ENCODE data around the gene SLC22A9. TPM values are rescaled to one million over a fixed set of nuclear protein-coding genes. Genes with fewer than 3 reads are reported as not detected.

The SLC22A9 gene
- total RNA-seq, 1 experiment from 2014 or later, result not detected

DNA sequence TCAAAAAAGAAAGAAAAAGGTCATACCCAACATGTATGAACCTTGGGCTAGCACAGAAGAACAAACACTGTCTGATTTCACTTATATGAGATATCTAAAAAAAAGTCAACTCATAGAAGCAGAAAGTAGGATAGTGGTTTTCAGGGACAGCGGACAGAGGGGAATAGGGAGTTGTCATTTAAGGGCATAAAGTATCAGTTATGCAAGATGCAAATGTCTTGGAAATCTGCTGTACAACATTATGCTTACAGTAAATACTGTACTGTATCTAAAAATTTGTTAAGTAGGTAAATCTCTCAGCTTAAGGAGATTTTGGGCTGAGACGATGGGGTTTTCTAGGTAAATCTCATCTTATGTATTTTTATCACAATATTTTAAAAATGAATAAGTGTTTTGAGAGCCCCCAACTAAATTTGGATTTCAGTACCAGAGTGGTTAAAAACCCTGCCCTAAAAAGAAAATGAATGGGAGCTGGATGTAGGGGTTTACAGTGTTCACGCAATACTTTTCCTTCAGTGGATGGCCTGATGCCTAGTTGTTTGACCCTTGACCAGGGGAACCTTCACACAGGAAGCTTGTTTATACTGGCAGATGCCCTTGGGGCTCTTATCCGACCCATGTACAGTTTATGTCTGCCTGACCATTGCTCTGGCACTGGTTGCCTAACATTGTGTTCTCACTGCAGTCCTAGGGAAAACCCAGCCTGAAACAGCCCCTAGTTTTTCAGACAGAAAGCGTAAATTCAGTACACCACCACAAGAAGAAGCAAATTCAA is 34.8 kb downstream of the SLC22A9 start:
- DNase-seq (ENCODE audit: low read depth, low spot score) (no peak), ATAC-seq (no peak)
- H3K4me3 ChIP-seq (ENCODE audit: low read depth in 2 of 2, low read length in 2 of 2), result no peak overlapping the region
- intact Hi-C loops (cut with micrococcal nuclease; ENCODE audit: unreplicated experiment) (no loop called here), in situ Hi-C loops (cut with HindIII; ENCODE audit: low pct_unique_long_range_greater_than_20kb, low sequenced_read_pairs) (no loop called here)
- ChIA-PET POLR2A (no interaction called here), CTCF (no interaction called here)
- no peak for TF ChIP-seq SIN3A (IDR thresholded peaks at IDR 0.05; ENCODE audit: borderline replicate concordance, insufficient read depth, low read depth, low read length)
- no peak overlapping the region for H3K27ac ChIP-seq (ENCODE audit: low read length)
- H3K9me3 ChIP-seq (ENCODE audit: control insufficient read depth, insufficient read depth, low read depth, low read length), result no peaks in the 10 kb centered on the region
- no TSS peak for BruUV-seq (replicated peaks)
- H3K27me3 ChIP-seq (ENCODE audit: control insufficient read depth, insufficient read depth, low read length), result peaks cover 2% of the 10 kb centered on the region; the same call in 1 of the 2 replicates
- H3K4me1 ChIP-seq (ENCODE audit: control insufficient read depth, insufficient read depth, low read length), result no peaks in the 10 kb centered on the region
- no peaks in the 10 kb centered on the region for H3K36me3 ChIP-seq (ENCODE audit: control insufficient read depth, insufficient read depth, low read length)

GRCh38 chr11:63405114-63405513 is 35.5 kb downstream of the SLC22A9 start:
- no peaks in the 10 kb centered on the region for H3K4me1 ChIP-seq (ENCODE audit: control insufficient read depth, insufficient read depth, low read length)
- H3K36me3 ChIP-seq (ENCODE audit: control insufficient read depth, insufficient read depth, low read length), result no peaks in the 10 kb centered on the region
- H3K9me3 ChIP-seq (ENCODE audit: control insufficient read depth, insufficient read depth, low read depth, low read length), result no peaks in the 10 kb centered on the region
- ChIA-PET CTCF (no interaction called here), POLR2A (no interaction called here)
- H3K4me3 ChIP-seq (ENCODE audit: low read depth in 2 of 2, low read length in 2 of 2), result no peak overlapping the region
- DNase-seq (ENCODE audit: low read depth, low spot score) (no peak), ATAC-seq (no peak)
- no peak for TF ChIP-seq TCF7L2 (IDR thresholded peaks at IDR 0.05; ENCODE audit: low read depth, low read length)
- no peak for TF ChIP-seq CTCF (IDR thresholded peaks at IDR 0.05)
- TF ChIP-seq POLR2AphosphoS5 (IDR thresholded peaks at IDR 0.05; ENCODE audit: low read depth, low read length), result no peak
- no peak for TF ChIP-seq SIN3A (IDR thresholded peaks at IDR 0.05; ENCODE audit: borderline replicate concordance, insufficient read depth, low read depth, low read length)
- TF ChIP-seq, protein P1, sequence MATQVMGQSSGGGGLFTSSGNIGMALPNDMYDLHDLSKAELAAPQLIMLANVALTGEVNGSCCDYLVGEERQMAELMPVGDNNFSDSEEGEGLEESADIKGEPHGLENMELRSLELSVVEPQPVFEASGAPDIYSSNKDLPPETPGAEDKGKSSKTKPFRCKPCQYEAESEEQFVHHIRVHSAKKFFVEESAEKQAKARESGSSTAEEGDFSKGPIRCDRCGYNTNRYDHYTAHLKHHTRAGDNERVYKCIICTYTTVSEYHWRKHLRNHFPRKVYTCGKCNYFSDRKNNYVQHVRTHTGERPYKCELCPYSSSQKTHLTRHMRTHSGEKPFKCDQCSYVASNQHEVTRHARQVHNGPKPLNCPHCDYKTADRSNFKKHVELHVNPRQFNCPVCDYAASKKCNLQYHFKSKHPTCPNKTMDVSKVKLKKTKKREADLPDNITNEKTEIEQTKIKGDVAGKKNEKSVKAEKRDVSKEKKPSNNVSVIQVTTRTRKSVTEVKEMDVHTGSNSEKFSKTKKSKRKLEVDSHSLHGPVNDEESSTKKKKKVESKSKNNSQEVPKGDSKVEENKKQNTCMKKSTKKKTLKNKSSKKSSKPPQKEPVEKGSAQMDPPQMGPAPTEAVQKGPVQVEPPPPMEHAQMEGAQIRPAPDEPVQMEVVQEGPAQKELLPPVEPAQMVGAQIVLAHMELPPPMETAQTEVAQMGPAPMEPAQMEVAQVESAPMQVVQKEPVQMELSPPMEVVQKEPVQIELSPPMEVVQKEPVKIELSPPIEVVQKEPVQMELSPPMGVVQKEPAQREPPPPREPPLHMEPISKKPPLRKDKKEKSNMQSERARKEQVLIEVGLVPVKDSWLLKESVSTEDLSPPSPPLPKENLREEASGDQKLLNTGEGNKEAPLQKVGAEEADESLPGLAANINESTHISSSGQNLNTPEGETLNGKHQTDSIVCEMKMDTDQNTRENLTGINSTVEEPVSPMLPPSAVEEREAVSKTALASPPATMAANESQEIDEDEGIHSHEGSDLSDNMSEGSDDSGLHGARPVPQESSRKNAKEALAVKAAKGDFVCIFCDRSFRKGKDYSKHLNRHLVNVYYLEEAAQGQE (IDR thresholded peaks at IDR 0.05; ENCODE audit: insufficient read depth in 1 of 2, low read depth in 2 of 2, low read length in 1 of 2), result no peak
- intact Hi-C loops (cut with micrococcal nuclease; ENCODE audit: unreplicated experiment) (no loop called here), in situ Hi-C loops (cut with HindIII; ENCODE audit: low pct_unique_long_range_greater_than_20kb, low sequenced_read_pairs) (no loop called here)
- BruUV-seq (replicated peaks), result no TSS peak
- no peak overlapping the region for H3K27ac ChIP-seq (ENCODE audit: low read length)
- peaks cover 2% of the 10 kb centered on the region; the same call in 1 of the 2 replicates for H3K27me3 ChIP-seq (ENCODE audit: control insufficient read depth, insufficient read depth, low read length)

- Histone ChIP-seq H3K4me3 (ENCODE audit: low read depth in 2 of 2, low read length in 2 of 2) (no peak overlapping the region), H3K36me3 (ENCODE audit: control insufficient read depth, insufficient read depth, low read length) (no peaks in the 10 kb centered on the region), H3K9me3 (ENCODE audit: control insufficient read depth, insufficient read depth, low read depth, low read length) (no peaks in the 10 kb centered on the region), H3K27ac (ENCODE audit: low read length) (no peak overlapping the region), H3K4me1 (ENCODE audit: control insufficient read depth, insufficient read depth, low read length) (no peaks in the 10 kb centered on the region), H3K27me3 (ENCODE audit: control insufficient read depth, insufficient read depth, low read length) (no peaks in the 10 kb centered on the region; the same call in 1 of the 2 replicates)
- no peak for DNase-seq (ENCODE audit: low read depth, low spot score)
- BruUV-seq (replicated peaks), result no TSS peak
- ChIA-PET POLR2A (no interaction called here), CTCF (no interaction called here)
- TF ChIP-seq CTCF (IDR thresholded peaks at IDR 0.05), result no peak
- TF ChIP-seq POLR2AphosphoS5 (IDR thresholded peaks at IDR 0.05; ENCODE audit: low read depth, low read length), result no peak
- TF ChIP-seq, protein P1 (IDR thresholded peaks at IDR 0.05; ENCODE audit: insufficient read depth in 1 of 2, low read depth in 2 of 2, low read length in 1 of 2), result no peak
- no peak for TF ChIP-seq TCF7L2 (IDR thresholded peaks at IDR 0.05; ENCODE audit: low read depth, low read length)
- no peak for TF ChIP-seq SIN3A (IDR thresholded peaks at IDR 0.05; ENCODE audit: borderline replicate concordance, insufficient read depth, low read depth, low read length)
- in situ Hi-C loops (cut with HindIII; ENCODE audit: low pct_unique_long_range_greater_than_20kb, low sequenced_read_pairs) (no loop called here), intact Hi-C loops (cut with micrococcal nuclease; ENCODE audit: unreplicated experiment) (no loop called here)
- ATAC-seq, result no peak
These were observed 36.9 kb downstream of the SLC22A9 start for GRCh38 chr11:63406458-63406857.
